Measurements from ENCODE around the gene TBC1D20. TPM values are rescaled to one million over a fixed set of nuclear protein-coding genes. Genes with fewer than 3 reads are reported as not detected.

TBC1D20 gene
- total and polyA plus RNA-seq, 2 experiments from 2014 or later: 31.0 to 51.4 TPM

- Histone ChIP-seq H3K9ac (no peak overlapping the region), H2AFZ (no peak overlapping the region), H3K4me1 (ENCODE audit: insufficient read depth) (no peaks in the 10 kb centered on the region), H3F3A (ENCODE audit: insufficient read depth) (peaks cover 15% of the 10 kb centered on the region; the same call in 1 of the 2 replicates), H3K27ac (no peak overlapping the region), H3K4me2 (ENCODE audit: unreplicated experiment) (no peak overlapping the region), H3K79me2 (ENCODE audit: insufficient read depth) (peaks cover 2% of the 10 kb centered on the region), H3K4me3 (no peak overlapping the region), H3K27me3 (replicated peaks; ENCODE audit: insufficient read depth) (no peaks in the 10 kb centered on the region), H3K9me2 (ENCODE audit: insufficient read depth) (no peaks in the 10 kb centered on the region), H4K20me1 (ENCODE audit: insufficient read depth) (no peaks in the 10 kb centered on the region), H3K9me3 (ENCODE audit: low read depth) (no peaks in the 10 kb centered on the region), H3K36me3 (ENCODE audit: low read depth) (peaks cover 40% of the 10 kb centered on the region)
- in situ Hi-C loops (cut with MboI): no loop called here
- DNase-seq: no peak
- no peak for TF ChIP-seq EZH2phosphoT487 (IDR thresholded peaks at IDR 0.05; ENCODE audit: insufficient read depth, low read depth)
- no peak for TF ChIP-seq EZH2 (IDR thresholded peaks at IDR 0.05; ENCODE audit: insufficient read depth, poor library complexity, severe bottlenecking)
- WGBS, 2 experiments (ENCODE audit: low coverage in 1 of 2, low lambda C conversion rate in 2 of 2, missing lambda C conversion rate in 2 of 2): 89 to 90% methylated on average over 16 of the region's 16 CpGs
These were observed 27.5 kb downstream of the TBC1D20 start for GRCh38 chr20:434661-435419.

GRCh38 chr20:434221-434620, 28.1 kb downstream of the TBC1D20 start:
- in situ Hi-C loops (cut with MboI): no loop called here
- H3K4me1 ChIP-seq (ENCODE audit: insufficient read depth): no peaks in the 10 kb centered on the region
- DNase-seq: no peak
- H3K9ac ChIP-seq: no peak overlapping the region
- no peak overlapping the region for H2AFZ ChIP-seq
- no peak for TF ChIP-seq EZH2phosphoT487 (IDR thresholded peaks at IDR 0.05; ENCODE audit: insufficient read depth, low read depth)
- no peak overlapping the region for H3K27ac ChIP-seq
- peaks cover 35% of the 10 kb centered on the region for H3K36me3 ChIP-seq (ENCODE audit: low read depth)
- H3K9me2 ChIP-seq (ENCODE audit: insufficient read depth): no peaks in the 10 kb centered on the region
- H3K27me3 ChIP-seq (replicated peaks; ENCODE audit: insufficient read depth): no peaks in the 10 kb centered on the region
- no peak overlapping the region for H3K4me3 ChIP-seq
- H3K79me2 ChIP-seq (ENCODE audit: insufficient read depth): no peaks in the 10 kb centered on the region
- H3F3A ChIP-seq (ENCODE audit: insufficient read depth): peaks cover 15% of the 10 kb centered on the region; the same call in 1 of the 2 replicates
- H4K20me1 ChIP-seq (ENCODE audit: insufficient read depth): no peaks in the 10 kb centered on the region
- no peak overlapping the region for H3K4me2 ChIP-seq (ENCODE audit: unreplicated experiment)
- WGBS, 2 experiments (ENCODE audit: low coverage in 1 of 2, low lambda C conversion rate in 2 of 2, missing lambda C conversion rate in 2 of 2): 71 to 73% methylated on average over 11 of the region's 11 CpGs
- H3K9me3 ChIP-seq (ENCODE audit: low read depth): no peaks in the 10 kb centered on the region

- H3K4me2 ChIP-seq (ENCODE audit: unreplicated experiment): no peak overlapping the region
- H3F3A ChIP-seq (ENCODE audit: insufficient read depth): peaks cover 15% of the 10 kb centered on the region; the same call in 1 of the 2 replicates
- no peaks in the 10 kb centered on the region for H3K79me2 ChIP-seq (ENCODE audit: insufficient read depth)
- no peaks in the 10 kb centered on the region for H4K20me1 ChIP-seq (ENCODE audit: insufficient read depth)
- peaks cover 33% of the 10 kb centered on the region for H3K36me3 ChIP-seq (ENCODE audit: low read depth)
- no peak overlapping the region for H3K9ac ChIP-seq
- peak overlapping the region; percentile 39 for H3K27ac ChIP-seq
- 74 to 83% methylated on average over 12 of the region's 12 CpGs for WGBS, 2 experiments (ENCODE audit: low coverage in 1 of 2, low lambda C conversion rate in 2 of 2, missing lambda C conversion rate in 2 of 2)
- H3K9me3 ChIP-seq (ENCODE audit: low read depth): no peaks in the 10 kb centered on the region
- DNase-seq: peak; percentile 62
- H3K27me3 ChIP-seq (replicated peaks; ENCODE audit: insufficient read depth): no peaks in the 10 kb centered on the region
- in situ Hi-C loops (cut with MboI): no loop called here
- no peak overlapping the region for H3K4me3 ChIP-seq
- no peaks in the 10 kb centered on the region for H3K4me1 ChIP-seq (ENCODE audit: insufficient read depth)
- TF ChIP-seq EZH2phosphoT487 (IDR thresholded peaks at IDR 0.05; ENCODE audit: insufficient read depth, low read depth) (no peak), EZH2 (IDR thresholded peaks at IDR 0.05; ENCODE audit: insufficient read depth, poor library complexity, severe bottlenecking) (no peak)
- no peaks in the 10 kb centered on the region for H3K9me2 ChIP-seq (ENCODE audit: insufficient read depth)
- H2AFZ ChIP-seq: no peak overlapping the region
These were observed 28.9 kb downstream of the TBC1D20 start for GRCh38 chr20:433300-433975.

GRCh38 chr20:432677-433299, 29.5 kb downstream of the TBC1D20 start:
- Histone ChIP-seq H3K9me3 (ENCODE audit: low read depth) (no peaks in the 10 kb centered on the region), H3K4me3 (no peak overlapping the region), H3K9me2 (ENCODE audit: insufficient read depth) (no peaks in the 10 kb centered on the region), H3F3A (ENCODE audit: insufficient read depth) (peaks cover 15% of the 10 kb centered on the region; the same call in 1 of the 2 replicates), H3K36me3 (ENCODE audit: low read depth) (peaks cover 26% of the 10 kb centered on the region), H3K4me1 (ENCODE audit: insufficient read depth) (no peaks in the 10 kb centered on the region), H2AFZ (no peak overlapping the region), H3K4me2 (ENCODE audit: unreplicated experiment) (no peak overlapping the region), H3K27ac (peak overlapping the region; percentile 39), H3K79me2 (ENCODE audit: insufficient read depth) (no peaks in the 10 kb centered on the region), H4K20me1 (ENCODE audit: insufficient read depth) (no peaks in the 10 kb centered on the region), H3K27me3 (replicated peaks; ENCODE audit: insufficient read depth) (no peaks in the 10 kb centered on the region), H3K9ac (no peak overlapping the region)
- DNase-seq: no peak
- TF ChIP-seq EZH2phosphoT487 (IDR thresholded peaks at IDR 0.05; ENCODE audit: insufficient read depth, low read depth) (no peak), EZH2 (IDR thresholded peaks at IDR 0.05; ENCODE audit: insufficient read depth, poor library complexity, severe bottlenecking) (no peak)
- in situ Hi-C loops (cut with MboI): no loop called here
- 85 to 89% methylated on average over 11 of the region's 11 CpGs for WGBS, 2 experiments (ENCODE audit: low coverage in 1 of 2, low lambda C conversion rate in 2 of 2, missing lambda C conversion rate in 2 of 2)

All from GM23248 (cell line).